HG02943 (cell line): ENCODE data around the gene SLC38A2.

Experiments
- ATAC-seq: cut with Tn5 transposase; IDR thresholded peaks from one replicate; pipeline ENCODE4 v1.9.1; 2021; ENCODE audit warnings: mild to moderate bottlenecking, low read depth, moderate library complexity; ENCODE audit not compliant: unreplicated experiment

The SLC38A2 gene

GRCh38 chr12:46378530-46378929, 6.0 kb upstream of the SLC38A2 start:
- no peak for ATAC-seq

GRCh38 chr12:46377678-46378077, 5.1 kb upstream of the SLC38A2 start:
- ATAC-seq: no peak

DNA sequence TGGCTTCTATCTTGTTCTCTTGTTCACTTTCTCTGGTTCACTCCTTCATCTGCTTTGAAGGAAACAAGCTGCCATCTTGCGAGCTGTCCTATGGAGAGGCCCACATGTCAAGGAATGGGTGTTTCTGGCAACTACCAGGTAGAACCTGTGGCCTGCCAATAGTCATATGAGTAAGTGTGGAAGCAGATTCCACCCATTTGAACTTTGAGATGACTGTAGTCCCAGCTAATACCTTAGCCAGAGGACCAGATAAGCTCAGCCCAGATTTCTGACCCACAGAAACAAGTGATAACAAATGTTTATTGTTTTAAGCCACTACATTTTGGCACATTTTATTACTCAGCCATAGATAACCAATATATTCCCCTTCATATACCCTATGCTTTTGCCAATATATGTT, 4.0 kb upstream of the SLC38A2 start:
- no peak for ATAC-seq

- ATAC-seq: no peak
Measured at GRCh38 chr12:46374711-46375110, 2.1 kb upstream of the SLC38A2 start.

DNA sequence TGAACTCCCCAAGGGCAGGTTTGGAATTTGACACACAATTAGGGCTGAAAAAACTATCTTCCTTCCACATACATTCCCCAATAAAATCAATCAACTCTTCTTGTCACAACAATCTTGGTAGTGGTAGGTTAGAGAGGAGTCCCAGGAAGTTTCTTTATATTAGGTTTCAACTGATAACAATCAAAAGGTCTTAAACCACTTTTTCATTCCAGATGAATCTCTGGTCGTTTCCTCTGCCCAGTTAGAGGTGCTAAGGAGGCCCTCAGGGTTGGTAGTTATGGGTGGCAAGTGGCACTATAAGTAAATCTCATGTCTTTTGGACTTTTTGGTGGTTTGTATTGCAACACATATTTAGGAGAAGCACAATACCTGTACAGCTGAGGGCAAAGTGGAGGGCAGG, 1.7 kb upstream of the SLC38A2 start:
- no peak for ATAC-seq

GRCh38 chr12:46373301-46374296, 1.0 kb upstream of the SLC38A2 start:
- ATAC-seq: no peak

- peak; percentile 24 for ATAC-seq
Measured at GRCh38 chr12:46371718-46372543, 642 bp downstream of the SLC38A2 start.

DNA sequence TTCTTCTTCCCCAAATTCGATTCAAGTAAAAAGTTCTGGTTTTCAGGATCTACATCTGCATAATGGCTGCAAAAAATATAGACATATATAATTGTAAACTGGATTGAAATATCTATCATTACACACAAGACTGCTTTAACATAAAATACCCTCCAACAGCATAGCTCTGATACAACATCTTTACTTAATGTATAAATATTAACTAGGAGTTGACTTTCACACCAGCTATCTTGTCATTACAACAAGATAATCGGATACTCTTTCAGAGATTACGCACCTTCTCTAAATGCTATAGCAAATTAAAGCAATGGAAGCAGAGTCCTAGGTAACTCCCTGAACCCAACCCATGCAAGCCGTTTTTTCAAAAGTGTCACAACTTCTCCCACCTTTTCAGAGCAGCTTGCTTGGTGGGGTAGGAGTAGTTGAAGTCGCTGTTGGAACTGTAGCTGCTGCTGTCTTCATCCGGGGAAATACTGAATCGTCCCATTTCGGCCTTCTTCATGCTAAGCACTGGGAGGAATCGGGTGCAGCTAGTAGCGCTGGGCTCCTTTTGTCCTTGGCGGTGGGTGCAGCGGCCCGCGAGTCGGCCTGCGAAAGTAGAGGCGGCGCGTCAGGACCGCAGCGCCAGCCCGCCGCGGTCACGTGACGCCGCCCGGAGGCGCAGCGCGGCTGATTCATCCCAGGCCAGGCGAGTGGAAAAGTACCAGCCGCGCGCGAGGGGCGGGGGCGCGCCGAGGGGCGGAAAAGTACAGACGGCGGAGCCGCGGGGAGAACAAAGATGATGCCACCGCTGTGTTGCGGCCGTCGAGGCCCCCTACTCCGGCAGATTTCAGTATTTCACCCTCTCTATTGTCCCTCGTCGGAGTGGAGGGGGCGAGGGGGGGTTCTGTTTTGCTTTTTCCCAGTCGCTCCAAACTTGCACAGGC, 1.5 kb downstream of the SLC38A2 start:
- peak; percentile 46 for ATAC-seq

DNA sequence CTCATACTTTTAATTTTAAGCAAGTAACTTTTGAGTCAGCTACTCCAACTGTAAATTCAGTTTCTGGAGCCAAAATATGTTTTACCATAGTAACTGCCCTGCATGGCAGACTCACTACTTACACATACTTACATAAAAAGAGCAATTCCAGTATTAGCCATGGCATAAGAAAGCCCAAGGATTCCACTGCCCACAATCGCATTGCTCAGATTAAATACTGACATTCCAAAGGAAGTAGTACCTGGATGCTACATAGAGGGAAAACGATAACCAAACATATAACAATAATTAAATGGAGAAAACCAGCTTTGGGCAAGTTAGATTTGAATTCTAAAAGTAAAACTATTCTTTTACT, 2.2 kb downstream of the SLC38A2 start:
- ATAC-seq: no peak

GRCh38 chr12:46369474-46370379, 2.8 kb downstream of the SLC38A2 start:
- ATAC-seq: no peak

DNA sequence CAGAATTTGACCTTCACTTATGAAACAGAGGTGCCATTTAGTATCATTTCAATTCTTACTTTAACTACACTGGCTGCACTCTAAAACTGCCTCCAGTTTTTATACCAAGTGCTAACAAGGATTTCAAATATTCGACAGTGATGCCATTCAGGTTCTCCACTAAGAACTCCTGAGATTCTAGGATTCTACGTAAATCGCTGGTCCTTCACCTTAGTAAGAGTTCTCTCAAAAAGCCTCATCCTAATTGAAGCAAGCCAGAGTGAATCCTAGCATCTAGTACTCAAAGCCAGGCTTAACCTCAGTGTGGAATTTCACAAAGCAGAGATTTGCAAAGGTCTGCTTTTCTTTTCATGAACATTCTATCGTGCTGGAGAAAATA, 3.5 kb downstream of the SLC38A2 start:
- no peak for ATAC-seq

DNA sequence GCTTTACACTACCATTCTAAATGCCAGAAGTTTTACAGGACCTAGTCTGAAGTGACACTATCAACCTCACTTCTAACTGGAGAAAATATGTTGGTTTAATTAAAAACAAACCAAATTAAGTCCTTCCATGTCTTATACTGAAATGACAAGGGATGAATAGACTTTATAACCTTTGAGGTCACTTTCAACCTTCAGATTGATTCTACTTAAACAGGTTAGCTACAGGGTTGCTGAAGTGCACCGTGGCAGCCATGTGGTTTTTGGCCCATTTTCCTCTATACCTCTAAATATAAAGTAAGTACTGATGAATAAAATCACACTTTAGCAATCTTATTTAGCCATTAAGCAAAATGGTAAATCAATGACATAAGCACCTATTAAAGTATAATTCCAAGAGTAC, 3.9 kb downstream of the SLC38A2 start:
- no peak for ATAC-seq

DNA sequence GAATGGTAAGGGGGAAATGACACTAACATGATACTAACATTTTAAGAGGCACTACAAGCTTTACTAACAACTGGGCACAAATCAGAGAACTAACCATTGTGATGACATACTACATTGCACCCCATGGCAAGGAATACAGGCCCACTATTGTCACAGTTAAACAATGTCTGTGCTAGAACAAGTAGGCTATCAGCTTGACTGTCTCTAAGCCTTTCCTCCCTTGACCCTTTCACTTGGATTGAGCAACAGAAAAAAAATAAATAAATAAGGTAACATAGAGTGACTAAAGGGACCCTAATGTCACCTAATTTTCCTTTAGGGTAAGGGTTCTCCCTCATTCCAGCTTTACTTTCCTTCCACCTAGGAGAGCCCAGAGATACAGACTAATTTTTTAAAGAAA, 4.4 kb downstream of the SLC38A2 start:
- no peak for ATAC-seq

DNA sequence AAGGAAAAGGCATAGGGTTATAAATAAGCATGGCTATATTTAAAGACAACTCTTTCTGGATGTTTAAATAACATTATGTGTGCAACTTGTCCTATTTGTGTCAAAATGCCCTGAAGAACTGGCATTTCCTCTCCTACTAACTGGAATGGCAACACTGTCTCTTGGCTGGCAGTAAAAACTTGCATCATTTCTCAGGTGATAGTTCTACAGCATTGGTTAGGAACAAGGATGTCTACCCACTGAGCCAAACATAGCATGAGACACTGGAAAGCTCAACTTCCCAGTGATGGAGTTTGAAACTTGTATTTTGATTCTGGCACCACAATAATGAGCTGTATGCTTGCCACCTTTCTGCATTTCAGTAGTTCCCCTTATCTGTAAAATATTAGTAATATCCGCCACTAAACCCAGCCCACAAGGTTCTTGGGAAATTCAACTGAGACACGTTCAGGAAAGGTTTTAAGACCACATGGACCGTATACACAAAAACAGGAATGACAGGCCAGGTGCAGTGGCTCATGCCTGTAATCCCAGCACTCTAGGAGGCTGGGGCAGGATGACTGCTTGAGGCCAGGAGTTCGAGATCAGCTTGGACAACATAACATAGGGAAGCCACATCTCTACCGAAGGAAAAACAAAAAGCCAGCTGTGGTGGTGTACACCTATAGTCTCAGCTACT, 5.1 kb downstream of the SLC38A2 start:
- ATAC-seq: no peak

GRCh38 chr12:46366771-46367170, 5.8 kb downstream of the SLC38A2 start:
- no peak for ATAC-seq

- no peak for ATAC-seq
Measured at GRCh38 chr12:46365951-46366379, 6.6 kb downstream of the SLC38A2 start.

GRCh38 chr12:46364777-46365580, 7.6 kb downstream of the SLC38A2 start:
- no peak for ATAC-seq

DNA sequence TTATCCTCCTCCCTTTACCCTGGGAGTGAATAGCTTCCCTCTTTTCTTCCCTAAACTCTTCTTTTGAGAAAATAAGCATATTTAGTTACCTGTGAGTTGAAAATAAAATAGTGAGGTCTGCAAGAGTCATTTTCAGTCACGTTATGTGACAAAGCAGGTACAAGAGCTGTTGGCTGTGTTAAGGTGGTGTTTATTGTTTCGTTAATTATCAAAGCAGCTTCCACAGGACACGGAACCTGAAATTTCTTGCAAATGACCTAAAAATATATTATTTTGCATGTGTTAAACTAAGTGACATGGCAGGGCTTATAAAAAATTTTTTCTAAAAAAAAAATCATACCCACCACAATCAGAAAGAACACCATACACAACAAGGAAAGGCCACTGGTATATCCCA, 8.3 kb downstream of the SLC38A2 start:
- ATAC-seq: no peak
